HepG2 (cell line): ENCODE measurements around the gene LAMB2. TPM values are rescaled to one million over a fixed set of nuclear protein-coding genes. Genes with fewer than 3 reads are reported as not detected.
A peak's percentile ranks its signal among the peaks of the same experiment; 100 is the strongest.

Experiments
- AFF4 ChIP-seq: sonication (generic); formaldehyde crosslinking; IDR thresholded peaks from 2 replicates; pipeline ENCODE4 v1.4.0; 2020; ENCODE audit warnings: missing genetic modification reagents
- GLI4 ChIP-seq: sonication (generic); formaldehyde crosslinking; IDR thresholded peaks from 2 replicates; pipeline ENCODE4 v1.5.1; 2020; ENCODE audit warnings: missing genetic modification reagents, mild to moderate bottlenecking, moderate library complexity, borderline replicate concordance
- JARID2 ChIP-seq: sonication (generic); formaldehyde crosslinking; IDR thresholded peaks from 2 replicates; pipeline ENCODE4 v1.8.1; 2023; ENCODE audit warnings: missing genetic modification reagents, inconsistent platforms; ENCODE audit not compliant: insufficient replicate concordance
- RFX5 ChIP-seq: IDR thresholded peaks from 2 replicates; pipeline ENCODE4 v1.6.1; 2011; ENCODE audit warnings: low read depth, low read length, improper control_type of control experiment
- SETDB1 ChIP-seq: sonication (generic); formaldehyde crosslinking; IDR thresholded peaks from 2 replicates; pipeline ENCODE4 v1.5.1; 2020; ENCODE audit warnings: missing genetic modification reagents, mild to moderate bottlenecking, borderline replicate concordance
- SRSF4 ChIP-seq: fragments of 200-400 bp; formaldehyde crosslinking; IDR thresholded peaks from one replicate; pipeline ENCODE4 v1.6.1; 2018; ENCODE audit warnings: mild to moderate bottlenecking, low read depth, low read length, moderate library complexity; ENCODE audit not compliant: poor library complexity, severe bottlenecking
- STAT6 ChIP-seq: sonication (generic); formaldehyde crosslinking; IDR thresholded peaks from 2 replicates; pipeline ENCODE4 v1.4.0; 2020; ENCODE audit warnings: missing genetic modification reagents, mild to moderate bottlenecking, borderline replicate concordance
- TBX2 ChIP-seq: sonication (generic); formaldehyde crosslinking; IDR thresholded peaks from 2 replicates; pipeline ENCODE4 v1.5.0; 2020; ENCODE audit warnings: missing genetic modification reagents, mild to moderate bottlenecking, borderline replicate concordance
- TIGD3 ChIP-seq: sonication (generic); formaldehyde crosslinking; IDR thresholded peaks from 2 replicates; pipeline ENCODE4 v1.5.1; 2020; ENCODE audit warnings: mild to moderate bottlenecking, missing genetic modification reagents, borderline replicate concordance
- ZMYM2 ChIP-seq: sonication (generic); formaldehyde crosslinking; IDR thresholded peaks from 2 replicates; pipeline ENCODE4 v1.8.0; 2022; ENCODE audit warnings: mild to moderate bottlenecking, missing genetic modification reagents
- ZNF235 ChIP-seq: sonication (generic); formaldehyde crosslinking; IDR thresholded peaks from 2 replicates; pipeline ENCODE4 v1.8.1; 2023; ENCODE audit warnings: mild to moderate bottlenecking, missing genetic modification reagents, borderline replicate concordance
- ZNF33B ChIP-seq: sonication (generic); formaldehyde crosslinking; IDR thresholded peaks from 2 replicates; pipeline ENCODE4 v1.5.1; 2020; ENCODE audit warnings: mild to moderate bottlenecking, missing genetic modification reagents
- ZNF512B ChIP-seq: sonication (generic); formaldehyde crosslinking; IDR thresholded peaks from 2 replicates; pipeline ENCODE4 v1.5.1; 2020; ENCODE audit warnings: missing genetic modification reagents, mild to moderate bottlenecking, borderline replicate concordance
- ZNF513 ChIP-seq: sonication (generic); formaldehyde crosslinking; conservative IDR thresholded peaks from 2 replicates; pipeline ENCODE4 v1.5.0; 2020; ENCODE audit warnings: missing genetic modification reagents
- ZNF547 ChIP-seq: sonication (generic); formaldehyde crosslinking; IDR thresholded peaks from 2 replicates; pipeline ENCODE4 v1.5.1; 2020; ENCODE audit warnings: mild to moderate bottlenecking, missing genetic modification reagents
- ZNF776 ChIP-seq: sonication (generic); formaldehyde crosslinking; IDR thresholded peaks from 2 replicates; pipeline ENCODE4 v1.4.0; 2020; ENCODE audit warnings: mild to moderate bottlenecking, missing genetic modification reagents
- polyA plus RNA-seq, 8 experiments: library from polyadenylated mRNA; depleted of rRNA in 3 of 8; stranded (reverse) in 7 of 8; unstranded in 1 of 8; fragments of >200 nt; fragmentation: Illumina TruSeq in 4 of 8; extraction: Trizol in 4 of 8; gene quantifications; 2 replicates each; pipeline versions ENCODE4 v1.2.1 to v1.2.3, GENCODE V29; 2011 to 2016; ENCODE audit warnings: low read depth in 4 of 8, missing spikeins in 1 of 8, mixed read lengths in 1 of 8; ENCODE audit not compliant: insufficient read depth in 1 of 8
- total RNA-seq, 5 experiments: library from RNA; depleted of rRNA; stranded (reverse); fragments of >200 nt; fragmentation: Illumina TruSeq; extraction: Trizol; gene quantifications; 2 replicates each; pipeline ENCODE4 v1.2.3, GENCODE V29; 2016; ENCODE audit warnings: low read depth in 1 of 5

Gene LAMB2
- total and polyA plus RNA-seq, 2 of the 13 experiments (the other 11 are each of a cell fraction or from before 2014, with no cell fraction given): 208 to 443 TPM

- TF ChIP-seq GLI4 (0 out of 2 replicates have a peak, but pooled peaks have one; percentile 9), ZNF776 (CRISPR knock-in tag) (peak; percentile 20; the same call in 1 of the 2 replicates), ZMYM2 (CRISPR knock-in tag) (0 out of 2 replicates have a peak, but pooled peaks have one; percentile 38), ZNF547 (peak; percentile 19; the same call in 1 of the 2 replicates), TBX2 (CRISPR knock-in tag) (peak; percentile 11; the same call in 1 of the 2 replicates), SETDB1 (CRISPR knock-in tag) (no peak), SRSF4 (no peak), RFX5 (no peak), AFF4 (no peak), TIGD3 (CRISPR knock-in tag) (no peak), JARID2 (CRISPR knock-in tag) (no peak), ZNF235 (CRISPR knock-in tag) (0 out of 2 replicates have a peak, but pooled peaks have one; percentile 35), ZNF512B (CRISPR knock-in tag) (no peak), STAT6 (CRISPR knock-in tag) (no peak), ZNF33B (CRISPR knock-in tag) (0 out of 2 replicates have a peak, but pooled peaks have one; percentile 13), ZNF513 (no peak)
These were observed 28.8 kb downstream of the LAMB2 start (continued) for GRCh38 chr3:49104052-49104426.
